NCI-H128 (cell line): ENCODE data around the gene JMJD4.

Experiments
- DNase-seq: peaks from one replicate; lab custom pipeline; 2025; ENCODE audit not compliant: unreplicated experiment; lab: John Stamatoyannopoulos, UW

Gene JMJD4

GRCh38 chr1:227769047-227769935, 34.2 kb upstream of the JMJD4 start:
- no peak for DNase-seq

- DNase-seq: no peak
Observed at GRCh38 chr1:227768640-227769039, 33.5 kb upstream of the JMJD4 start.

GRCh38 chr1:227768125-227768439, 33.0 kb upstream of the JMJD4 start:
- DNase-seq: no peak

DNA sequence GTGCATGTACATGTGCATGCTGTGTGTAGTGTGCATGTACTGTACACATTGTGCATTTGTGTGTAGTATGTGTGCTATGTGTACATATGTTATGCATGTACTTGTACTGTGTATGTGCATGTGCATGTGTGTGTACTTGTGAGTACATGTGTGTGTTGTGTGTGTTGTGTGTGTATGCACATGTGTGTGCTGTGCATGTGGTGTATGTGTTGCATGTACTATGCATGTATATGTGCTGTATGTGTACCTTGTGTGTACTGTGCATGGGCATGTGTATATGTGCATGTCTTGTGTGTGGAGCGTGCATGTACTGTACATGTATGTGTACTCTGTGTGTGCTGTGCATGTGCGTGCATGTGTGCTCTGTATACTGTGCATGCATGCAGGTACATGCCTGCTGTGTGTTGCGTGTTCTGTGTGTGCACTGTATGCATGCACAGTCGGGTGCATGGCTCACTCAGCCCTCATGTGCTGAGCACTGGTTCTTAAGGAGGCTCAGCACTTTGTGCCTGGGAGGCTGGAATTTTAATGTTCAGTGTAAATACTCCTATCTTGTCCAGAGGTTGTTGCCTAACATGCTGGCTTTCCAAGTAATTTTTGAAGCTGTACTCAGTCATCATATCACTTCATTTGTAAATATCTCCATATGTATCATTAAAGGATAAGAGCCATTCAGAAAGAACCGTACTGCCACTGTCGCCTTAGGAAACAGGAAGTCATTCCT, 32.5 kb upstream of the JMJD4 start:
- no peak for DNase-seq

- DNase-seq: no peak
Observed at GRCh38 chr1:227766653-227767277, 31.7 kb upstream of the JMJD4 start.

DNA sequence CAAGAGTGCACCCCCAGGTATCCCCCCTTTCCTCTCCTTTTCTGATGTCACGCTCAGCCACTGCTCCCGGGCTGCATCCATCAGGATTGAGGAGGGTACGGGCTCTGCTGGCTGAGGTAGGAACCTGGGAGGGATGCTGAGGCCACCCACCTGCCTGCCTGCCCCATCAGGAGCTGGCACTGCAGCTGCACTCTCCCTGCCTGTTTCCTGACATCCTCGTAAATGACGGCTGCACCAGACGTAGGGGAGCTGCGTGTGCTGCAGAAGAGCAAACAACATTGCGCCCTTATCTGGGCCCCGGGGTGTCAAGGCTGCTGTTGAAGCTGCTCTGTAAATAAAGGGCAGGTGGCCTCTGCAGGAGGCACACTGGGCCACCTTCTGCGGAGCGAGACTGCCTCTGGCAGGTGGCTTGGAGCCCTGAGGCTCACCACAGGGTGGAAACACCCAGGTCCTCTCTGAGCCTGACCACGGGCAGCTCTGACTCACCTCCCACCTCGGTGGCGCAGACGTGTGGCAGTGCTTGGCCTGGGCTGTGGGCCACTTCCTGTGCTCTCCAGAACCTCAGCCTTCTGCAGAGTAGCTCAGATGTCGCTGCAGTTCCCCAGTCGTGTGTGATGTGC, 31.0 kb upstream of the JMJD4 start:
- peak; percentile 70 for DNase-seq

GRCh38 chr1:227765261-227766014, 30.3 kb upstream of the JMJD4 start:
- no peak for DNase-seq

GRCh38 chr1:227764019-227764391, 28.9 kb upstream of the JMJD4 start:
- DNase-seq: no peak

DNA sequence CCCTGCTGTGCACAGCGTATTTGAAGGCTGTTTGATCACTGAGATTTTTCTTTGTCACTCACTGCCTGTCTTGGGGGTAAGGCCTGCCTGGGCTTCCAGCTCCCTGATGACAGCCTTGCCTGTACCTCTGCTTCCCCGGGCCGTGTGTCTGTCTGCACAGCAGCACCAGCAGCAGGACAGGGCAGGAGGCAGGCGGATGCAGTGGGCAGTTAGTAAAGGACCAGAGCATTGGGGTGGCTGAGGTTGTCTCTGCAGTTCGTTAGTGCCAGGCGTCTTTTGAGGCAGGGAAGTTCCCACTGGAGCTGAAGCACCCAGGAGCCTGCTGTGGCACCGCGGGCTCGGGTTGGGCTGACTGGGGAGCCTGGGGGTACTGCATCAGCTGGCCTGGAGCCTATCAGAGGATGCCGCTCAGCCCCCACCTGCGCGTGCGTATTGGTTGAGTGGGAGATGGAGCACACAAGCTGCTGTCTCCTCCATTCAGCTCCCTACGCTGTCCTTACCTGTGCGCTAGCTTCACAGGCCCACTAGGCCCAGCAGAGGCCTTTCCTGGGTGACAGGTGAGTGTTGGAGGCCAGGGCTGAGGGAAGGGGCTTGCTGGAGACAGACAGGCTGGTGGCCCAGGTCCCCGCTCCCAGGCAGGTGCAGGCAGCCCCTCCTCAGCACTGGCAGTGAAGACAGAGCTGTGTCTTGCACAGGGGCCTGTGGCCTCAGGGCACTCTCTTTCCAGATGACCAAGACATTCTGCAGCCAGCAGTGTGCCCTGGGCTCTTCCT, 28.3 kb upstream of the JMJD4 start:
- no peak for DNase-seq

- DNase-seq: peak; percentile 89
Observed at GRCh38 chr1:227762231-227762911, 27.3 kb upstream of the JMJD4 start.

GRCh38 chr1:227761621-227762230, 26.6 kb upstream of the JMJD4 start:
- DNase-seq: no peak

GRCh38 chr1:227760377-227760776, 25.3 kb upstream of the JMJD4 start:
- no peak for DNase-seq

GRCh38 chr1:227759341-227760300, 24.5 kb upstream of the JMJD4 start:
- no peak for DNase-seq

- DNase-seq: no peak
Observed at GRCh38 chr1:227758366-227758765, 23.3 kb upstream of the JMJD4 start.

- no peak for DNase-seq
Observed at GRCh38 chr1:227757781-227758180, 22.7 kb upstream of the JMJD4 start.

DNA sequence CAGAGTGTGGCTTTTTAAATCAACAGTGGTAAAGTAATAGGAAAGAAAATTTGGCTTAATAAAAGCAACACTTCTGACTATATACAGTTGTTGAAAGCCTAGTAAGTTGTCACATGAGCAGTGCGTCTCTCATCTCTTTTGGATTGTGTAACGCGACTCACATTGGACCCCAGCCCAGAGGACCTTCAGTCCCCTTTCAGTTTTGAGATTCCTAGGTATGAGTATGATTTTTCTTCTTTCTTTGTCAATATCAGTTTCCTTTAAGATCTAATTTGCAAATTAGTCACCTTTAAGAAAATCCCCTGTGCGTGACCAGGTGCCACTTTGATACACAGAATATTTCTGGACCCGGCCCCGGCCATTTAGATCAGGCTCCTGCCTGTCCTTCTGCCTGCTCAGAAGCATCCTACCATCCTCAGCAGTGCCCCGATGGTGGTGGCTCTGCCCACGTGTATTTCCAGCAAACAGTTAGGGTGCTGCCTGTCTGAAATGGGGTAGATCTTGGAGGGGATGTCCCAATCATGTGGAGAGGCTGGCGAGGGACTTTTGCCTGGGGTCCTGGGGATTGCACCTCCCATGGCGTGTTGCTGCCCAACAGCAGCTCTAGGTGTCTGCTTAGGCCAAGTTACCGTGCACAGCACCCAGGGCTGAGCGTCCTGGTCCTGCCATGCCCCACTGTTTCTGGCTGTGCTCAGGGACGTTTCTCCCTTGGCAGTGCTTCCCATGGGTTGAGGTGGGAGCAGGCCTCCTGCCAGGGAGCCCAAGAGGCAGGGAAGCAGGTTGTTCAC, 21.3 kb upstream of the JMJD4 start:
- no peak for DNase-seq

GRCh38 chr1:227754958-227755357, 19.9 kb upstream of the JMJD4 start:
- DNase-seq: no peak
